GM15510 (cell line): ENCODE measurements around the gene SYNGR3.

Source experiments
- POLR2A ChIP-seq: IDR thresholded peaks from 3 replicates; pipeline ENCODE4 v1.6.1; 2011; ENCODE audit warnings: borderline replicate concordance; ENCODE audit not compliant: insufficient read length; ENCODE audit errors: extremely low read depth

SYNGR3 gene

DNA sequence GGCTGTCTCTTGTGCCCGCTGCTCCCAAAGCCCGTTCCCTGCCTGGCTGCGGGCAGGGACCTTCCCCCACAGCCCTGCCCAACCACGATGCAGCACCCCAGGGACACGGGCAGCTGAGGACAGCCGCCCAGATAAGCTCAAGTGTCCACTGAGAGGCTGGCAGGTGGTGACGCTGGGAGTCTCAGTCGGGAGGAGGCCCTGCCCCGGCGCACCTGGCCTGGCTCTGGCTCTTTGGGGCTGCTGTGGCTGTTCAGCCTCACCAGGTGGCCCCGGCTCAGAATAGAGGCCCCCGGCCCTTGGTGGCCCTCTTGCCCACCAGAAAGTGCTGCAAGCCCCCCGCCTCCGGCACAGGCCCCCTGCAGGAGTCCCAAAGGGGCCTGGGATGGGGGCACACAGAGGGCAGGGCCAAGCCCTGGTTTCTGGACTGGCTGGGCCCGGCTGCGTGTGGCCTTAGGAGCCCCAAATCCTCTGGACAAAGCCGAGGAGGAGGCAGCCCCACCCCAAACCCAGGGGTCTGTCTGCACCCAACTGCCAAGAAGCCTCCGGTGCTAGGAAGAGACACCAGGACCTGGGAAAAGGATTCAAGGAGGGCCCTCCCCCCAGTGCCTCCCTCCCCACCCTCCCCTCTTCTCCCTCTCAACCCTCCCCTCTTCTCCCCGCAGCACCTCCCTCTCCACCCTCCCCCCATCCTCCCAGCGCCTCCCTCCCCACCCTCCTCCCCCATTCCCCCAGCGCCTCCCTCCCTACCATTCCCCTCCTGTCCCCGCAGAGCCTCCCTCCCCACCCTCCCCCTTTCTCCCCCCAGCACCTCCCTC, 52.6 kb downstream of the SYNGR3 start:
- no peak for TF ChIP-seq POLR2A

DNA sequence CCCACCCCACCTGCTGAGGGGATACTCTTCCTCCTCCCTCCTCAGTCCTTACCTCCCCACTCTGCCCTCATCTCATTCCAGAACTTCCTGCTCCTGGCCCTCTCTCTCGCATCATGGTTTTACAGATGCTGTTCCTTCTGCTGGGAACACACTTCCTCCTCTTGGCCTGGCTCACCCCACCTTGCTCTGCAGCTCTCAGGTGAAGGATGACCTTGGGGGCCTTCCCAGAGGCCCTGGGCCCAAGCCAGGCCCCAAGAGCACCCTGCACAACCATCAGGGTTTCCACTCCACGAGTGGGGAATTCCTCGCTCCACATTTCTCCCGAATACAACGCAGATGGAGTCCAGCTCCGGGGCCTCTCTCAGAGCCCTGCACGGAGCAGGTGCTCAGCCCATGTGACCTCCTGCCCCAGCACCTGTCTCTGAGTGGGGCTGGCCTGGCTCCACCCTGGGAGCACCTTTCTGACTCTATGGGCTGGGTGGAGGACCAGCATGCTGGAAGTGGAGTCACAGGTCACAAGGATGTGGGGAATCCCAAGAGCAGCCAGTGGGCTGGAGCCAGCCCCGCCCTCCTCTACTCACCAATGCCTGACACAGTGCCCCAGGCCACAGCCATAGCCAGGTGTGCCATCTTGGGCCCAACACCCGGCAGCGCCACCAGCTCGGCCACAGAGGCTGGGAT, 53.4 kb downstream of the SYNGR3 start:
- TF ChIP-seq POLR2A, result no peak
